Measurements from ENCODE around the gene STX3. TPM values are rescaled to one million over a fixed set of nuclear protein-coding genes. Genes with fewer than 3 reads are reported as not detected.

The STX3 gene
- total and polyA plus RNA-seq, 2 of the 4 experiments (the other 2 are of a cell fraction), result 5.0 to 5.4 TPM

DNA sequence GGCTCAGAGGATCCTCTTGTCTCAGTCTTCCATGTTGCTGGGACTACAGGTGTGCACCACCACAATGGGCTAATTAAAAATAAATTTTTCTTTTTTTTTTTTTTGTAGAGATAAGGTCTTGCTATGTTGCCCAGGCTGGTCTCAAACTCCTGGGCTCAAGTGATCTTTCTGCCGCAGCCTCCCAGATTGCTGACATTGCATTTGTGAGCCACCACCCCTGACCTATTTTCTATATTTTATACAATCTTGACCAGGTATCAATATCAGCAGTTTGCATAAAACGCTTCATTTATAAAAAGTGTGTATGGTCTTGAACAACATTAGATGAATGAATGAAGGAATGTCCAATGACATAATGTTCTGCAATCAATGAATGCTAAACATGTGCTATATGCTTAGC, 9.1 kb upstream of the STX3 start:
- in situ Hi-C loops (cut with MboI; ENCODE audit: low sequenced_read_pairs), result no loop called here
- no peak overlapping the region for H2BK15ac ChIP-seq (ENCODE audit: low read depth, low read length)
- dilution Hi-C loops (cut with HindIII; ENCODE audit: low sequenced_read_pairs, unreplicated experiment), result no loop called here
- H3K23ac ChIP-seq (ENCODE audit: low read depth, low read length), result no peak overlapping the region
- H3K4ac ChIP-seq (ENCODE audit: low read depth, low read length), result no peak overlapping the region
- no TSS peak for BruUV-seq (replicated peaks)
- H3K18ac ChIP-seq (ENCODE audit: low read depth, low read length), result no peak overlapping the region
- no peaks in the 10 kb centered on the region for H3K9me1 ChIP-seq (ENCODE audit: insufficient read depth, low read length)
- no peak overlapping the region for H2AK5ac ChIP-seq (ENCODE audit: low read depth, low read length)
- H2BK20ac ChIP-seq (ENCODE audit: low read depth, low read length), result no peak overlapping the region
- no peak overlapping the region for H3K4me2 ChIP-seq (ENCODE audit: low read depth, low read length)
- H3K36me3 ChIP-seq (ENCODE audit: control insufficient read depth, insufficient read depth, low read length), result no peaks in the 10 kb centered on the region
- no peak overlapping the region for H2AFZ ChIP-seq (replicated peaks; ENCODE audit: low read length, poor library complexity)
- H2BK120ac ChIP-seq (ENCODE audit: low read depth, low read length), result no peak overlapping the region
- H3K27me3 ChIP-seq (ENCODE audit: control insufficient read depth, insufficient read depth, low read length), result peaks cover 3% of the 10 kb centered on the region; the same call in 1 of the 2 replicates
- intact Hi-C loops (cut with micrococcal nuclease), result no loop called here
- no peak overlapping the region for H3K27ac ChIP-seq (ENCODE audit: insufficient read depth, low read length)
- ChIA-PET CTCF (no interaction called here), POLR2A (ENCODE audit: unreplicated experiment) (no interaction called here)
- H3K4me1 ChIP-seq (ENCODE audit: control insufficient read depth, insufficient read depth, low read length), result no peaks in the 10 kb centered on the region
- H3K9me3 ChIP-seq (ENCODE audit: control insufficient read depth, insufficient read depth, low read length), result no peaks in the 10 kb centered on the region; the same call in 1 of the 2 replicates
- H3K4me3 ChIP-seq (ENCODE audit: insufficient read depth, low read depth, low read length), result no peak overlapping the region
- TF ChIP-seq SMC3 (IDR thresholded peaks at IDR 0.05; ENCODE audit: low read depth, low read length) (no peak), MAFK (IDR thresholded peaks at IDR 0.05; ENCODE audit: low read depth, low read length) (peak; percentile 73)
- no peak for DNase-seq
- no peak overlapping the region for H4K8ac ChIP-seq (ENCODE audit: low read depth in 2 of 2, low read length in 2 of 2)
- ATAC-seq (ENCODE audit: low read depth), result no peak
- no peak overlapping the region for H3K9ac ChIP-seq (ENCODE audit: low read depth, low read length)
- H2AK9ac ChIP-seq (replicated peaks; ENCODE audit: low read depth, low read length, poor library complexity), result no peak overlapping the region
- H4K91ac ChIP-seq (ENCODE audit: insufficient read depth, low read depth, low read length), result no peak overlapping the region
- no peak overlapping the region for H3K14ac ChIP-seq (replicated peaks; ENCODE audit: low read depth, low read length)
- no peak overlapping the region for H2BK5ac ChIP-seq (ENCODE audit: low read depth, low read length, poor library complexity, severe bottlenecking)
- no peaks in the 10 kb centered on the region for H3K79me1 ChIP-seq (ENCODE audit: low read depth in 1 of 2, low read length in 2 of 2)
- no peaks in the 10 kb centered on the region for H4K20me1 ChIP-seq (ENCODE audit: insufficient read depth, low read length)
- no peak overlapping the region for H3K56ac ChIP-seq (ENCODE audit: extremely low read depth, insufficient read depth, low read length)
- H4K5ac ChIP-seq (ENCODE audit: low read depth, low read length), result no peak overlapping the region
- WGBS, 2 experiments (ENCODE audit: extremely low coverage in 2 of 2, insufficient read length in 1 of 2), result no CpG with 5 or more reads among the region's 2 CpGs
